GM18861 (cell line): Measurements from ENCODE around the gene TRMT61B.

Source experiments
- ATAC-seq: cut with Tn5 transposase; IDR thresholded peaks from one replicate; pipeline ENCODE4 v1.9.1; 2021; ENCODE audit not compliant: unreplicated experiment

TRMT61B gene

DNA sequence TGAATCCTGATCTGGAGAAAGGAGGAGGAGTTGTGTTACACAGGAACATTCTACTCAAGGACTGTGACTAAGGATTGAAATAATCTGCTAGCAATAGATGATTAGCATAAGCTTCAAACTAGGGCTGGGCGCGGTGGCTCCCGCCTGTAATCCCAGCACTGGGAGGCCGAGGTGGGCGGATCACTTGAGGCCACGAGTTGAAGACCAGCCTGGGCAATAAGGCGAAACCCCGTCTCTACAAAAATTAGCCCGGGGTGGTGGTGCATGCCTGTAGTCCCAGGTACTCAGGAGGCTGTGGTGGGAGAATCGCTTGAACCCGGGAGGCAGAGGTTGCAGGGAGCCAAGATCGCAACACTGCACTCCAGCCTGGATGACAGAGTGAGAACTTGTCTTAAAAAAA, 1.5 kb downstream of the TRMT61B start:
- ATAC-seq = no peak

- no peak for ATAC-seq
These were observed 14.1 kb downstream of the TRMT61B start for GRCh38 chr2:28855977-28856376.

- ATAC-seq = no peak
These were observed 14.9 kb downstream of the TRMT61B start for GRCh38 chr2:28855193-28855592.

DNA sequence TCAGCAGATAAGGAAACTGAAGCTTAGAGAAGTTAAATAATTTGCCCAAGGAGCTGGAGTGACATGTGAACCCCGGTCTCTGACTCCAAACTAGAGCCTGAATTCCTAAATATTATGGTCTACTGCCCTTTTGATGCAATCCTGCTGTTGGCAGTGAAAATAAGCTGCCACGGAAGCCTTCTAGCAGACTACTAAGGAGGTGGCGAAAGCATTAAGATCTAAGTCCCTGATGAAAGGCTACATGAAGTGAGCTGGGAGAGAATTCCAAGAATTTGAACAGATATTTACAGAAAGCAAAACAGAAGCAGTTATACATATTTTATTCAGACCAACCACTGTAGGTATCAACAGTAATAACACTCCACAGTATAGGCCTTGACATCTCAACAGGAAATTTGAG, 28.1 kb downstream of the TRMT61B start:
- no peak for ATAC-seq

- ATAC-seq = no peak
These were observed 31.1 kb downstream of the TRMT61B start for GRCh38 chr2:28838971-28839370.

DNA sequence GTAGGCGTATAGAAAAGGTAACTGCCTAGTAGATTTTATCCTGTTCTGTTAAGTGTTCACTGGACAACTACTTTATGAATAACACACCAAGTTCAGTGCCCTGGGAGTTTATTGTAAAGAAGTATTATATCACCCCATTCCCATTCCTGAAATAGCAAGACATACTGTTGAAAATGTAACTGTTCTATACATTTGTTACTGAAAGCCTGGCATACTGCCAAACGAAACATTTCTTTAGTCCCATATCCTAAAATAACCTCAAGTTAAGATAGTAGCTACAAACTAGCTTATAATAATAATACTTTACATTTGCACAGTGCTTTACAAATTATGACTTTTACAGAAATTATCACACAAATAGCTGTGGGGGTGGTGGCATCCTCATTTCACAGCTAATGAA, 34.3 kb downstream of the TRMT61B start:
- ATAC-seq = no peak

- ATAC-seq = no peak
These were observed 36.2 kb downstream of the TRMT61B start for GRCh38 chr2:28833740-28834470.

- ATAC-seq = no peak
These were observed 41.7 kb downstream of the TRMT61B start for GRCh38 chr2:28828382-28828781.

- ATAC-seq = no peak
These were observed 45.2 kb downstream of the TRMT61B start for GRCh38 chr2:28824870-28825269.

DNA sequence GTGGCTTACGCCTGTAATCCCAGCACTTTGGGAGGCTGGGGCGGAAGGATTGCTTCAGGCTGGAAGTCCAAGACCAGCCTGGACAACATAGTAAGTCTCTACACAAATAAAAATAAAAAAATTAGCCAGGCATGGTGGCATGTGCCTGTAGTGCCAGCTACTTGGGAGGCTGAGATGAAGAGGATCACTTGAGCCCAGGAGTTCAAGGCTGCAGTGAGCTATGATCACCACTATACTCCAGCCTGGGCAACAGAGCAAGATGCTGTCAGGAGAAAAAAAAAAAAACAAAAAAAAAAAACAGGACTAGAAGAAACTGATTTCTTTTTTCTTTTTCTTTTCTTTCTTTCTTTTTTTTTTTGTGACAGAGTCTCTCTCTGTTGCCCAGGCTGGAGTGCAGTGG, 45.9 kb downstream of the TRMT61B start:
- ATAC-seq = no peak

- no peak for ATAC-seq
These were observed 48.1 kb downstream of the TRMT61B start for GRCh38 chr2:28822036-28822435.

- ATAC-seq = no peak
These were observed 48.7 kb downstream of the TRMT61B start for GRCh38 chr2:28821295-28821958.

- ATAC-seq = no peak
These were observed 52.1 kb downstream of the TRMT61B start for GRCh38 chr2:28818053-28818452.

- peak; percentile 56 for ATAC-seq
These were observed 59.5 kb downstream of the TRMT61B start, which contains the start of gene SPDYA for GRCh38 chr2:28810384-28811285. Gene SPDYA, plus strand, starts transcription at chr2:28810834. Its CDS starts 5,181 bp downstream, at chr2:28816015.

GRCh38 chr2:28809927-28810326, 60.2 kb downstream of the TRMT61B start:
- no peak for ATAC-seq

DNA sequence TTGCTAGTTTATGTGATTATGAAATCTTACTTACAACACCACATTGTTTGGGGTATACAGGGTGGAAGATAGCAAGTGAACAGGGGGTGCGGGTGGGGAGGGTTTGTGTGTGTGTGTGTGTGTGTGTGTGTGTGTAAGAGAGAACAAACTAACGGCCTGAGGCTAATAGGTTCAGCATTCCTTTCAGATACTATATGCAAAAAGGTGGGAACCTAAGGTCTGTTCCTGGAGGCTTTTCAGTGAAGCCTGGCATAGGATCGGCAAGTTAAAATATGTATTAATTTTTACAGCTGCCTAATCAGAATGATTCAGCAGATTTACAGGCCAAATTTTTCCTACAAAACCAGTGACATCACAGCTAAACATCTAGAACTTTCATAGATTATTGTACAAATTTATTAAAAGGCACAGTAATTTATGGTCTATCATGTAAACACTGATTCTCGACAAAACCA, 67.1 kb downstream of the TRMT61B start:
- no peak for ATAC-seq

DNA sequence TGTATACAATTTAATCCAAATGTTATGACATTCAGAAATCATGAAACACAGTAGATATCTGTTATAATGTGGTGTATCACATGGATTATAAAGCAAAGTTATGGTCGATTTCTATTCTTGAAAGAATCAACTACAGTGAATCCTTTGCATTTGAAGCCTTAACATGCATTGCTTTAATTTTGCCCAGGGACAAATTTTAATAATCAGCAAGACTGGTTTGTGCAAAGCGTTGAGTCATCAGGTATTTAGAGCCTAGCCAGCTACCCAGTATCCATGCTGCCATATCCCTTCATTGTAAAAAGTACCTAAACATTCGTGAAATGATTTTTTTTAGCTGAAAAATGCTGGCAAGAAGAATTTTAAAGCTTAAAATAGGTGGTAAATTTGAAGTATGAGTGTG, 68.4 kb downstream of the TRMT61B start:
- no peak for ATAC-seq
